ENCODE results near the gene KIAA0513. TPM values are rescaled to one million over a fixed set of nuclear protein-coding genes. Genes with fewer than 3 reads are reported as not detected.
A peak's percentile ranks its signal among the peaks of the same experiment; 100 is the strongest.

Gene KIAA0513
- total and polyA plus RNA-seq, 2 of the 13 experiments (the other 11 are each of a cell fraction or from before 2014, with no cell fraction given) = 1.8 TPM

GRCh38 chr16:85055493-85056210, 28.1 kb downstream of the KIAA0513 start (continued):
- TF ChIP-seq MEIS1 (CRISPR knock-in tag; IDR thresholded peaks at IDR 0.05; ENCODE audit: borderline replicate concordance) (no peak; the same call in 1 of the 2 replicates), ZBTB10 (CRISPR knock-in tag; IDR thresholded peaks at IDR 0.05; ENCODE audit: borderline replicate concordance) (no peak), ZNF572 (CRISPR knock-in tag; IDR thresholded peaks at IDR 0.05) (peak; percentile 79; the same call in 1 of the 2 replicates), ZNF784 (CRISPR knock-in tag; IDR thresholded peaks at IDR 0.05; ENCODE audit: borderline replicate concordance) (no peak), ATF2 (CRISPR knock-in tag; IDR thresholded peaks at IDR 0.05) (no peak), TRIM22 (IDR thresholded peaks at IDR 0.05) (no peak), ZNF589 (CRISPR knock-in tag; conservative IDR thresholded peaks at IDR 0.05) (no peak), FOXA3 (CRISPR knock-in tag; IDR thresholded peaks at IDR 0.05) (no peak; the same call in 1 of the 2 replicates), HMGA1 (CRISPR knock-in tag; conservative IDR thresholded peaks at IDR 0.05) (no peak), TOE1 (CRISPR knock-in tag; IDR thresholded peaks at IDR 0.05) (no peak), TMF1 (CRISPR knock-in tag; IDR thresholded peaks at IDR 0.05; ENCODE audit: low read depth) (peak; percentile 61; the same call in 1 of the 2 replicates), NCOA5 (CRISPR knock-in tag; IDR thresholded peaks at IDR 0.05) (no peak), ZNF10 (CRISPR knock-in tag; IDR thresholded peaks at IDR 0.05; ENCODE audit: borderline replicate concordance, low read depth) (no peak), ZNF670 (CRISPR knock-in tag; IDR thresholded peaks at IDR 0.05; ENCODE audit: borderline replicate concordance) (no peak), AFF4 (CRISPR knock-in tag; IDR thresholded peaks at IDR 0.05) (no peak), ATF7 (IDR thresholded peaks at IDR 0.05) (no peak), ATF7 (CRISPR knock-in tag; IDR thresholded peaks at IDR 0.05) (peak; percentile 57; the same call in 1 of the 2 replicates), ZNF225 (CRISPR knock-in tag; IDR thresholded peaks at IDR 0.05) (peak; percentile 92), ZNF629 (CRISPR knock-in tag; conservative IDR thresholded peaks at IDR 0.05) (no peak)

Measured in HepG2 (cell line).